GM19395 (cell line): Measurements from ENCODE around the gene FDXACB1.
"Not testable (repeated sequence)": the region's sequence is repeated elsewhere in the genome, so short reads cannot be mapped to it uniquely, and the experiment has no call there.

Source experiments
- ATAC-seq: cut with Tn5 transposase; IDR thresholded peaks from one replicate; pipeline ENCODE4 v1.9.1; 2021; ENCODE audit warnings: mild to moderate bottlenecking, moderate library complexity; ENCODE audit not compliant: unreplicated experiment

FDXACB1 gene

DNA sequence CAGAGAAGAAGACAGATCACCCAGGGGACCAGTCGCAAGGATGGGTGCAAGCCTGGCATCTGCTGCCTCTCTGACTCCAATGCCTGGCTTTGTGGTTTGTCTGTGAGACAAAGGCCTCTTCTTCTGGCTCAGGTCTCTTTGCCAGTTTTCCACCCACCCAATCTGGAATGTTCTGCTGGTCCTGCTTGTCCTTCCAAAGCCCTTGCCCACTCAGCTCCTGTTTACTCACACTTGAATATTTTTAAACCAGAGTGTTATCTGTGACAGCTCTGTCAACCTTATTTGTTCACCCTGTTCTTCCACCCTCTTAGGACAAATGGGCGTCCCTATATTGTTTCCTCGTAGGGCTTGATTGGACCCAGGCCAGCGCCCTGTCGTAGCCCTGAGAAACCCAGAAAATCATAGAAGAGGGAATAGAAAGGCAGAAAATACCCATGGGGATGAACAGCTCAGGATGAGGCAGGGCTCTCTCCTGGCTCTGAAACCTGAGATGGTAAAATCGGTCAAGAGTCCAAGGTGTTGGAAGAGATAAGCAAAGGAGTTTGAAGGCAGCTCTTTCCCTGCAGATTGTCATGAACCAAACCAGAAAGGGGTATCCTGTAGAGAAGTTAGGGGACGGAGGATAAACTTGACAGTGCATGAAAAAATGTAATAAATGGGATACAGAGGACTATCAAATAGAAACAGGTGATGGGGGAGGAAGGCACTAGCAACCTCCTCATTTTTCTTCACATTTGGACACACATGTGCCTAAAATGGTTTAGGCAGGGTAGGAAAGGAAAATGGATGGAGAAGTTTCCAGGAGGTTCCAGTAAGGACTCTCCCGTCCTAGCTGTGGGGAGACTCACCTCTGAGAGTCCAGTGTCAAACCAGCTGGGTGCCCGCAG is 32.0 kb upstream of the FDXACB1 start:
- no peak for ATAC-seq

DNA sequence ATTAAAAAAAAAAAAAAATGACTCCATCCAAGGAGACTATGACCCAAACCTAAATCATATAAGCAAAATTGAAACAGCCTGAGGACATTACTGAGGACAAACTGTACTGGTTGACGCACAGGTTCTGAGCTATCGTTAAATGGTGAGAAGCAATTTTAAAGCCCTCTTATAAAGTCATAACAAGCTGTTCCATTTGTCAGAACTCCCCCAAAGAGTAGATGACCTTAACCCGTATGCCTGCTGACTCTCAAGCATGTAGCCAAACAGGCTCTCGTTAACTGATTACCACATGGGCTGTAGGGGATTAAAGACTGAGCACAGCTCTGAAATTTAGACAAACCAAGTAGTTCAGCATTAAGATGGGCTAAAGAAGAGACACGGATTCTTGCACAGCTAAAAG is 30.4 kb upstream of the FDXACB1 start:
- no peak for ATAC-seq

DNA sequence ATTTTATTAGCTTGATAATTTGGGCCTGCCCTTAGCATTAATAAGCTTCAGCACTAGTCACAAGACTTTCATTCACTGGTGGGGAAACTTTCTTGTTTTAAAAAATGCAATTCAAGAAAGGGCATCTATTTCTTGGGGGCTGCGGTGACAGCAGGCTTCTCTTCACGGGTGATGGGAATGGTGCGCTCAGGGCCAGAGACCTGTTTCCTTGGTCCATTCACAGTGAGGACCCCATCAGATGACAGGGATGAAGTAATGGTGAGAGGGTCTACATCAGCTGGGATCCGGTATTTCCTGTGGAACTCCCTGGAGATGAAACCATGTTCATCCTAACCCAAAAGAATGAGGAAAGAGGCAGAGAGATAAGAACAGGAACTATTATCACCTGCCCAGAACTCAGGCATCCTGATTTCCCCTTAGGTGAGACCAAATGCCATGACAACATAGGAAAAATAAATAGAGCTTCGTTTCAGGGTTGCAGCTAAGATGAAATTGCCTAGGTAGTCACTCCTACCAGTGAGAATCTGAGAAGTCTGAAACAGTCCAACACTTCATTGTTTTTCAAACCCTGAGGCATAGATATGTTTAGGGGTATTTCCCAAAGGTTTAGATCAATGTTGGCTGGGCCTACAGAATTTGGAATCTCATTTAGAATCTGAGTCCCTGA is 29.8 kb upstream of the FDXACB1 start:
- no peak for ATAC-seq

DNA sequence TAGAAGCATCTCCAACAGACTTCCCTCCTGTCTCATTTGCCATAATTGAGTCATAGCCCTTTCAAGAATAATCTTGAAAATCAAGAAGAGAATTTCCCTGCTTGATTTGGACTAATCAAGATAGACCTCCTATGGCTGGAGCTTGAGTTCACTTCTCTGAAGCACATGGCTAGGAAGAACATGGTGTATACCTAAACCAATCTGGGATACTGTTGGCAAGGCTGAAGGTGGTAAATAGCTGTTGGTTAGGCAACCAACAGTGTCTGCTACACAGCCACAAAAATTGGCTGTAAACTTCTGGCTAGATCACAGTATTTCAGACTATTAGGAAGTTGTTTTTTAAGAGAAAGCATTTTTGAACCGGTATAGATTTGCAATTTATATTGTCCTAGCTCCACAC is 27.7 kb upstream of the FDXACB1 start:
- no peak for ATAC-seq

DNA sequence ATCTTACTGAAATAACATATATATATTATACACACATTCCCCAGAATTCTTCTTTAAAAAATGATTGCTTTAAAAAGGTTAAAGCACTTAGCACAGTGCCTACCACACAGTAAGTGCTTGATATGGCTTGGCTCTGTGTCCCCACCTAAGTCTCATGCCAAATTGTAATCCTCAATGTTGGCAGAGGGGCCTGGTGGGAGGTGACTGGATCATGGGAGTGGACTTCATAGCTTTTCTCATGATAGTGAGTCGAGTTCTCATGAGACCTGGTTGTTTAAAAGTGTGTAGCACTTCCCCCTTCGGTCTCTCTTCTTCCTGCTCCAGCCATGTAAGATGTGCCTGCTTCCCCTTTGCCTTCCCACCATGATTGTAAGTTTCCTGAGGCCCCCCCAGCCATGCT is 26.4 kb upstream of the FDXACB1 start:
- ATAC-seq = no peak

DNA sequence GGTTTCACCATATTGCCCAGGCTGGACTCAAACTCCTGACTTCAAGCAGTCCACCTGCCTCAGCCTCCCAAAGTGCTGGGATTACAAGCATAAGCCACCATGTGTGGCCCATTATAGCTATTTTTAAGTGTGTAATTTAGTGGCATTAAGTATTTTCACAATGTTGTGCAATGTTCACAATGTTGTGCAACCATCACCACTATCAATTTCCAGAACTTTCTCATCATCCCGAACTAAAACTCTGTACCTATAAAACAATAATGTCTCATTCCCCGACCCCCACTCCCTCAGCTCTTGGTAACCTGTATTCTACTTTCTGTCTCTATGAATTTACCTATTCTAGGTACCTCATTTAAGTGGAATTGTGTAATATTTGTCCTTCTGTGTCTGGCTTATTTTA is 7.9 kb upstream of the FDXACB1 start:
- ATAC-seq = no peak

DNA sequence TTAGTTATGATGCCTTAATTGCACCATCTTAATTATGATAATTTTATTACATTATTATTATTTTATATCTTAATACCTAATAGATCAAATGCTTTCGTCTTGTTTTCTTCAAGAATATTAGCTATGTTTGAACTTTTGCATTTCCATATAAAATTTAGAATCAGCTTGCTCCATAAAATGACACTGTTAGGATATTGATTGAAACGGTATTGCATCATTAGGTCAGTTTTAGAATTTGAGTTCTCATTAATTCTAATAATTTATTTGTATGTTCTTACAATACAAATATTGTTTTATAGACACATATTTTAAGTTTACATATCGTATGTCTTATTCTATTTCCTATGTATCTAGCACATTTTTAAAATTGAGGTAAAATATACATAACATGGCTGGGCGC is 7.1 kb upstream of the FDXACB1 start:
- ATAC-seq = no peak

DNA sequence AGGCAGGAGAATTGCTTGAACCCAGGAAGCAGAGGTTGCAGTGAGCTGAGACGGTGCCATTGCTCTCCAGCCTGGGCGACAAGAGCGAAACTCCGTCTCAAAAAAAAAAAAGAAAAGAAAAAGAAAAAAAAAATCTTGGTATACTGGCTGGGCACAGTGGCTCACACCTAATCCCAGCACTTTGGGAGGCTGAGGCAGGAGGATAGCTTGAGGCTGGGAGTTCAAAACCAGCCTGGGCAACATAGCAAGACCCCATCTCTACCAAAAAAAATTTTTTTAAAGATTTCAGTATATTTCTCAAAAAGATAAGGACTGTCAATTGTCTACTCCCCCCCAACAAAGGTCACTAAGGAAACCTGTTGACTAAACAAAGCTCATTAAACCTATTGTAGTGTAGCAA is 6.1 kb upstream of the FDXACB1 start:
- not testable (repeated sequence) for ATAC-seq

DNA sequence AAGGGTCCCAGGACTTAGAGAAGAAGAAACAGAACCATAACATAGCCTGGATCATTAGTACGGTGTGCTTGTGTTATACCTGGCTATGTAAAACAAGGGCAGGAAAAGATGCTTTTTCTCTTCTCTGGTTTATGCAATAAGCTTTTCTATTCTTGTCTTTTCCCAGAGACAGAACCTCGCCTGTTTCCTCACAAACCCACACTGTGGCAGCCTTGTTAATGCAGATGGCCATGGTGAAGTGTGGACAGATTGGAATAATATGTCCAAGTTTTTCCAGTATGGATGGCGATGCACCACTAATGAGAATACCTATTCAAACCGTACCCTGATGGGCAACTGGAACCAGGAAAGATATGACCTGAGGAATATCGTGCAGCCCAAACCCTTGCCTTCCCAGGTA is 3.2 kb upstream of the FDXACB1 start:
- no peak for ATAC-seq

DNA sequence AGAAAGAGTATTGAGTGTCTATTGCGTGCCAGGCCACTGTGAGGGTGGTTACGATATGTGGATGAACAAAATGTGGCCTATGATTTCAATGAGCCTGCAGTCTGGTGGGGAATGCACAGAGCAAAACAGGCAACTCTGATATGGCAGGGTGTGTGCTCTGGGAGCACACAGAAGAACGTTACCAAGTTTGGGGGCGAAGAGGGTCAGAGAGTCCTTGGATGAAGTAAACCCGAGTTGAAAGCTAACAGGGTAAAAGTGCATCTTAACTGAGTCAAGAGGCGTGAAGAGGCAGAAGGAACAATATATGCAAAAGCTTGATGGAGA is 634 bp upstream of the FDXACB1 start:
- ATAC-seq = no peak

DNA sequence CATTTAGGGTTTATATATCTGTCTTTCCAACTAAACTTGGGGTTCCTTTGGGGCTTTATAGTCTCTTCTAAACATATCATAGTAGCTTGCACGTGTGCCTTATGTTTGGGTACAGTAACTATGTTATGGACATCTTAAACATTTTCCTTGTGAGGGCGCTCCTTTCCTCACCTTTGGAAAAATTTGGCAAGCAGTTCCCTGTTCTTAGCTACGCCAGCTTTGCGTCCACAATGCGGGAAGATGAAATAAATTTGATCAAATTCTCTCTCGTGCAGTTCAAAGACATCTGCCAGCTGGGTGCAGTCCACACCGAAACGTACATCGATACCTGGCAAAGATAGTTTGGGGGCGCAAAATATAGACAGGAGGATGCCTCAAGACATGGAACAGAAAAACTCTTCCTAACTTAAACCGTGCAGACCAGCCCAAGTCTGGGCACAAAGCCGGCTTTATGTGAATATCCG is 548 bp downstream of the FDXACB1 start:
- no peak for ATAC-seq

DNA sequence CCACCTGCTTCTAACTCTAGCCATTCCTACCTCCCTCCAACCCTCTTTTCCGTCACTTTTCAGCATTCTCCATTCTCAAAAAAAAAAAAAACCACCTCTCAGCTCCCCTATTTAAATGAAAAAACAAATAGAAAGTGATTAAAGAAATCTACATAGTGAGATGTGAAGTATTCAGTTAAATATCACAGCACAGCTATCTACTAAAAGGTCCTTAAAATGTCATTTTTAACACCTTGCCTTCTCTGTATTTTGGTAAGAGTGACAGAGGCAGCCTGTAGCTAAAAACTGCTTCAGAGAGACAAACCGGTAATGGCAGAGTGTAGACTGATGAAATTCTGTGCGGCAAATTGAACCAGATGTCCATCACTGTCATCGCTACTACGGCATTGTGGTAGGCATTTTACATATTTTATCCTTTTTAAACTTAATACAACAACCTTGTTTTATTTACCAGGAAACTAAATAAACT is 7.2 kb downstream of the FDXACB1 start:
- ATAC-seq = no peak

DNA sequence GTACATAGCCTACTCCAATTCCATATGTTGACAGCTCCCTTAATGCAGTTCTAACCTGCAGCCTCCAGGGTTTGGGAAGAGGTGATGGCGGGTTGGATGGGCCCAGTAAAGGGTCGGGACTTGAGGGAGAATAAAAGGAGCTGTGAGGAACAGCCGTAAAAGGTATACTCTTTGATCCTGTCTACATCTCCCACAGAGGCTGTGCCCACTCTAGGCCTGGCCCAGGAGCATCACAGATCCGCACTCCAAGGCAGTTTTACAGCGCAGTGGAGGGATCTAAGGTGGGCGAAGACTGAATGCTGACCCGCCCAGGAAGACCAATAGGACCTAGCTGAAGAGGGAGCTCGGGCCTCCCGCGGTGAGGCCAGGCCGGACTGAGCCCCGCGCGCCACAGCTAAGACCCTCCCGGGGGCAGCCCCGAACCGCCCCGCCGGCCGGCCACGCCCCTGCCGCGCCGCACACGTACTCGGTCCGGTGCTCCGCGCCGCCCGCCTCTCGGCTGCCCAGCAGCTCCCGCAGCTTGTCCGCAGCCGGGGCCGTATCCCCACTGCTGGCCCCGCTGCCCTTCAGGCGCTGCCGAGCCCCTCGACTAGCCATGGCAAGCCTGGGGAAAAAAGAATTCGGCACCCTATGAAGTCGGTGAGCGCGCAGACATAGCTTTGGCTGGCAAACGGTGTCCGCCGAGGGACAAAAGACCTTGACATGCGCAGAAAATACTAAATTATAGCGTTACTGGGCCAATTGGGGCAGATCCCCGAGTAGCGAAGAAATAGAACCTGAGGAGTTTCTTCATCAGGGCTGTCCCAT is 7.9 kb downstream of the FDXACB1 start, which contains the start of gene ALG9:
ALG9 (minus strand) TSS at position 696 of the 807 bp plus-strand sequence; CDS start at position 597, 99 bp downstream.
- ATAC-seq = peak; percentile 90

DNA sequence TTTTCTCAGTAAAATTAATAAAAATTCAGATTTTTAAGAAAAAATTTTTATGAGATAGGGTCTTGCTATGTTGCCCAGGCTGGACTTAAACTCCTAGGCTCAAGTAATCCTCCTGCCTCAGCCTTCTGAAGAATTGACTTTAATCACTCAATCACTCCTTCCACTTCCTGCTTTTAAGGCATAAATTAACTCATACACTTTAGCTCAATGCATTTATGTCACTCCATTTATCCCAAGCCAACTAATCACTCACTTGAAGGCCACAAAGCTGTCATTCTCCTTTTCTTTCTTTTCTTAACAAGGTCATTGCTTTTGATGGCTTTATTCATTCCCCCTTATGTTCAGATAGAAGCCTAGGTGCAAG is 8.5 kb downstream of the FDXACB1 start:
- peak; percentile 26 for ATAC-seq

DNA sequence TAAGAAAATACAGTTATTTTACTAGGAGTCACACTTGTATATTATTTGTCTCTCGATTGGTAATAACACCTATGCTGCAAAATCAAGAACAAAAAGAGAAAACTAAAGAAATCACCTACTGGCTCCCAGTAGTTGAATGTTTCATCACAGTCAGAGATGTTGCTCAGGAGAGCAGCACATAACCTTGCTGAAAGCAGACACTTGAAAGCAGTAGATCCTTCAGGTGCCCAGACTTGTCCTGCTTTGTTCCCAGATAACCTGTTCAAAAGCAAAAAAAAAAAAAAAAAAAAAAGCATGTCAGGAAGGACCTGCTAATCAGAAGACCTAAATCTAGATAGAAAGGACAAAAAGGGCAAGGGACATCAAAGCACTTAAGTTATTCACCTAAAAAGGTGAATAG is 8.9 kb downstream of the FDXACB1 start:
- ATAC-seq = no peak

DNA sequence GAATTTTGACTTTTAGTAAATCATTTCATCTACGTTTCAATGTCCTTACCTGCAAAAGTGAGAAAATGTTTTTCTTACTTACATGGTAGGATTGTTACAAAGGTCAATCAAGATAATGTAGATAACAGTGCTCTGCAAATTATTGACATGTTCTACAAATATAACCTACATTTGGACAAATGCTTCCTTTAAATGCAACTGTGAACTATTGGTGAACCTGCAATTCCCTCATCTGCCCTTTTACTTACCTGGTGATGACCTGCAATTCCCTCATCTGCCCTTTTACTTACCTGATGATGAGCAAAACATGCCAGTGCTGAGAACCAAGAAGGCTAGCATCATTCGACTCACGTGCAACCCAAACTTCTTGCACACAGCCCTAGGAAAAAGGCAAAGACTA is 18.7 kb downstream of the FDXACB1 start:
- no peak for ATAC-seq

DNA sequence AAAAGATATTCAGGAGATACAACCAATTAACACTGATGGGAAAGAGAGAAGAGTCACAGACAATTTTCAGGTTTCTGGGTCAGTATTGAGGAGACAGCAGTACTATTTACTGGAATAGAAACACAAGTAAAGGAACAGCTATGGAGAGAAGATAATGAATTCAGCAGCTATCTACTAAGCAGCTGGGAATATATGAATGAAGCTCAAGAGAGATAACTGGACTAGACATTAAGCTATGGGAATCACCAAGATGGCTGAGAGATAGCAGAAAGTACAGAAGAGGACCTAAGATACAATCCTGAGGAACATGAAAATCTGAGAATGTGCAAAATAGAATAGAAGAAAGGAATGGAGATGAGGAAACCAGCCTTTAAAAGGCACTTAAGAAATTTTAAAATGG is 23.5 kb downstream of the FDXACB1 start:
- no peak for ATAC-seq

DNA sequence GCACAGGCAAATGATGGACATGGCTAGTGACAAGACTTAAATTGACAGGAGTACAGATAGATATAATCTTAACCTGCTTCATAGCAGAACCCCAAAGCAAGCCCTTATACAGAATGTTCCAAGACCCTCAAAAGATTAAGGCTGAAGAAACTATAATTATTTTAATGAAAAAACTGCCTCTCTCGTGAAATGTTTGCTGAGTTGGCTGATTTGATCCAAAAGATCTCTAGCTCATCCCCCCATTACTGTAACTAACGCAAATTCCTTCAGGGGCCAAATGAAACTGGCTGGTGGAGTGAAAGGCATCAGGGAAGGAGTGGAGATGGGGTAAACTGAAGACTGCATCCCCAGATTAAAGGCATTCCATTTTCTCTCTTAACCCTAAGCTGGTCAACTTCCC is 26.9 kb downstream of the FDXACB1 start:
- no peak for ATAC-seq

DNA sequence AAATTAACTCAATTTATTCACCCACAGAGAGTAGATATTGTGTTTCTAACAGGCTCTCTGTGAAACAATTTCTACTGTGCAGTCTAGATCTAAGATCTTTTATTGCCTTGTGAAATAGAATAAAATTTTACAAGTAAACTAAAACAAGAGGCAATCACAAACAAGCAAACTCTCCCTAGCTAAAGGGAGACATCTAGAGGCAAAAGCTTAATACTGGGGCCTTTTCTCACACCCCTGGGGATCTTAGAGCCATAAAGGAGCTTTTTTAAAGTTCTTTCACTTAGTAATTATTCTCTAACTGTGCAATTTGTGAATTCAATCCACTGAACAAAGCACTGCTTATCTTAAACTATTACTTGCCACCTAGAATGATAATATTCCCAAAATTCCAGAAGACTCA is 27.3 kb downstream of the FDXACB1 start:
- ATAC-seq = no peak

DNA sequence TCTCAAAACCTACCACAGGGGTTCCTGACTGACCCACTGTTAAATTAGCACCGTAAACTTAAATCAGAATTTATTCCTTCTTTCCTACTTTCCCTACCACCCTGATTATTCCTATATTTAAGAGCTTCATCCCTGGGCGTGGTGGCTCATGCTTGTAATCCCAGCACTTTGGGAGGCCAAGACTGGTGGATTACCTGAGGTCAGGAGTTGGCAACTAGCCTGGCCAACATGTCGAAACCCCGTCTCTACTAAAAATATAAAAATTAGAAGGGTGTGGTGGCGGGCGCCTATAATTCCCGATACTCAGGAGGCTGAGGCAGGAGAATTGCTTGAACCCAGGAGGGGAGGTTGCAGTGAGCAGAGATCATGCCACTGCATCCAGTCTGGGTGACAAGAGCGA is 27.9 kb downstream of the FDXACB1 start:
- ATAC-seq = no peak

DNA sequence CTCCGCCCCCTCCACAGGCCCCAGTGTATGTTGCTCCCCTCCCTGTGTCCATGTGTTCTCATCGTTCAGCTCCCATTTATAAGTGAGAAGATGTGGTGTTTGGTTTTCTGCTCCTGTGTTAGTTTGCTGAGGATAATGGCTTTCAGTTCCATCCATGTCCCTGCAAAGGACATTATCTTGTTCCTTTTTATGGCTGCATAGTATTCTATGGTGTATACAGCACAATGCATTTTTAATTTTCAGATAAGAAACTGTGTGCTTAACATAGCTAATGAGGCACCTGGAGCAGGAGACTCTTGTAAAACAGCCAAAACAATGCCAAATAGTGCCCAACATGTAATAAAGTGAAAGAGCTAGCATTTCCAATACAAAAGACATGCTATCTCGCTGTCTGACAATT is 29.3 kb downstream of the FDXACB1 start:
- no peak for ATAC-seq

DNA sequence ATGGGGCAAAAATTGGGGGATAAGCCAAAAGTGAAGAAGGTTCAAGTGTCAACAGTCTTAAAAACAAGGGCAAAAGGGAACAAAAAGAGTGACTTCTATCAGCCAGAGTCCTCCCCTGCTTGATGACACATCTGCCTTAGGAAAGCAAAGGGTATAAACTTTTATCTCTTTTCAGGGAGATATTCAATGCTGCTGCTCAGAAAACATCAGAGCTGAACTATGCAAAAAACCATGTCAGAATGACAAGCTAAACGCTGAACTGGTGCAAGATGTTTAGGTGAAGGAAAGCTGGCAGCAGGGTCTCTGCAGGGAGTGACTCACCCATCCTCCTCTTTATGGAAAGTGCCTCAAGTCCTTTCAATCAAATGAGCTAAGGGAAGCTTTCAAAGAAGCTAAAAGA is 32.3 kb downstream of the FDXACB1 start:
- ATAC-seq = no peak
